Measurements from ENCODE around the gene ZFPM1. TPM values are rescaled to one million over a fixed set of nuclear protein-coding genes. Genes with fewer than 3 reads are reported as not detected.

The ZFPM1 gene
- total RNA-seq, 6 experiments from 2014 or later: 4.5 to 6.4 (median 5.1) TPM

- no peak overlapping the region for H3K27ac Mint-ChIP-seq
- H3K4me1 Mint-ChIP-seq (ENCODE audit: low read depth): no peaks in the 10 kb centered on the region
- peaks cover 2% of the 10 kb centered on the region for H3K27me3 Mint-ChIP-seq (ENCODE audit: insufficient read depth)
- TF ChIP-seq, protein P1, sequence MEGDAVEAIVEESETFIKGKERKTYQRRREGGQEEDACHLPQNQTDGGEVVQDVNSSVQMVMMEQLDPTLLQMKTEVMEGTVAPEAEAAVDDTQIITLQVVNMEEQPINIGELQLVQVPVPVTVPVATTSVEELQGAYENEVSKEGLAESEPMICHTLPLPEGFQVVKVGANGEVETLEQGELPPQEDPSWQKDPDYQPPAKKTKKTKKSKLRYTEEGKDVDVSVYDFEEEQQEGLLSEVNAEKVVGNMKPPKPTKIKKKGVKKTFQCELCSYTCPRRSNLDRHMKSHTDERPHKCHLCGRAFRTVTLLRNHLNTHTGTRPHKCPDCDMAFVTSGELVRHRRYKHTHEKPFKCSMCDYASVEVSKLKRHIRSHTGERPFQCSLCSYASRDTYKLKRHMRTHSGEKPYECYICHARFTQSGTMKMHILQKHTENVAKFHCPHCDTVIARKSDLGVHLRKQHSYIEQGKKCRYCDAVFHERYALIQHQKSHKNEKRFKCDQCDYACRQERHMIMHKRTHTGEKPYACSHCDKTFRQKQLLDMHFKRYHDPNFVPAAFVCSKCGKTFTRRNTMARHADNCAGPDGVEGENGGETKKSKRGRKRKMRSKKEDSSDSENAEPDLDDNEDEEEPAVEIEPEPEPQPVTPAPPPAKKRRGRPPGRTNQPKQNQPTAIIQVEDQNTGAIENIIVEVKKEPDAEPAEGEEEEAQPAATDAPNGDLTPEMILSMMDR (IDR thresholded peaks at IDR 0.05): no peak
- H3K36me3 Mint-ChIP-seq (ENCODE audit: low read depth): no peaks in the 10 kb centered on the region
- H3K9me3 Mint-ChIP-seq: no peaks in the 10 kb centered on the region
- H3K4me3 Mint-ChIP-seq: no peak overlapping the region; the same call in 1 of the 2 replicates
- DNase-seq: no peak
Observed at GRCh38 chr16:88435437-88436355, 17.4 kb upstream of the ZFPM1 start.

- no peak overlapping the region for H3K27ac Mint-ChIP-seq
- peaks cover 2% of the 10 kb centered on the region for H3K27me3 Mint-ChIP-seq (ENCODE audit: insufficient read depth)
- TF ChIP-seq, protein P1 (IDR thresholded peaks at IDR 0.05): no peak
- no peak for DNase-seq
- H3K4me1 Mint-ChIP-seq (ENCODE audit: low read depth): no peaks in the 10 kb centered on the region
- no peaks in the 10 kb centered on the region for H3K36me3 Mint-ChIP-seq (ENCODE audit: low read depth)
- no peaks in the 10 kb centered on the region for H3K9me3 Mint-ChIP-seq
- H3K4me3 Mint-ChIP-seq: no peak overlapping the region
Observed at GRCh38 chr16:88436796-88437195, 16.3 kb upstream of the ZFPM1 start.

DNA sequence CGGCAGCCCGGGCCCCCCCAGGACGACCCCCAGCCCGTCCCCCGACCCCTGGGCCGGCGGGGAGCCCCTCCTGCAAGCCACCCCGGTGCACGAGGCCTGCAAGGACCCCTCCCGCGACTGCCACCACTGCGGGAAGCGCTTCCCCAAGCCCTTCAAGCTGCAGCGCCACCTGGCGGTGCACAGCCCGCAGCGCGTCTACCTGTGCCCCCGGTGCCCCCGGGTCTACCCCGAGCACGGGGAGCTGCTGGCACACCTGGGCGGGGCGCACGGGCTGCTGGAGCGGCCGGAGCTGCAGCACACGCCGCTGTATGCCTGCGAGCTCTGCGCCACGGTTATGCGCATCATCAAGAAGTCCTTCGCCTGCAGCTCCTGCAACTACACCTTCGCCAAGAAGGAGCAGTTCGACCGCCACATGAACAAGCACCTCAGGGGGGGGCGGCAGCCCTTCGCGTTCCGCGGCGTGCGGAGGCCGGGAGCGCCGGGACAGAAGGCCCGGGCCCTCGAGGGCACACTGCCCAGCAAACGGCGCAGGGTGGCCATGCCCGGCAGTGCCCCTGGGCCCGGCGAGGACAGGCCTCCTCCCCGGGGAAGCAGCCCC, 15.6 kb upstream of the ZFPM1 start:
- no peak overlapping the region for H3K4me3 Mint-ChIP-seq
- no peaks in the 10 kb centered on the region for H3K36me3 Mint-ChIP-seq (ENCODE audit: low read depth)
- no peak overlapping the region for H3K27ac Mint-ChIP-seq
- no peak for DNase-seq
- H3K9me3 Mint-ChIP-seq: no peaks in the 10 kb centered on the region
- no peaks in the 10 kb centered on the region for H3K4me1 Mint-ChIP-seq (ENCODE audit: low read depth)
- TF ChIP-seq, protein P1 (IDR thresholded peaks at IDR 0.05): peak; percentile 81
- H3K27me3 Mint-ChIP-seq (ENCODE audit: insufficient read depth): peaks cover 2% of the 10 kb centered on the region

- Mint-ChIP-seq H3K4me3 (no peak overlapping the region), H3K27me3 (ENCODE audit: insufficient read depth) (peaks cover 6% of the 10 kb centered on the region), H3K4me1 (ENCODE audit: low read depth) (no peaks in the 10 kb centered on the region), H3K9me3 (no peaks in the 10 kb centered on the region), H3K27ac (no peak overlapping the region), H3K36me3 (ENCODE audit: low read depth) (no peaks in the 10 kb centered on the region)
- TF ChIP-seq, protein P1 (IDR thresholded peaks at IDR 0.05): no peak
- DNase-seq: no peak
Observed at GRCh38 chr16:88438084-88438870, 14.8 kb upstream of the ZFPM1 start.

DNA sequence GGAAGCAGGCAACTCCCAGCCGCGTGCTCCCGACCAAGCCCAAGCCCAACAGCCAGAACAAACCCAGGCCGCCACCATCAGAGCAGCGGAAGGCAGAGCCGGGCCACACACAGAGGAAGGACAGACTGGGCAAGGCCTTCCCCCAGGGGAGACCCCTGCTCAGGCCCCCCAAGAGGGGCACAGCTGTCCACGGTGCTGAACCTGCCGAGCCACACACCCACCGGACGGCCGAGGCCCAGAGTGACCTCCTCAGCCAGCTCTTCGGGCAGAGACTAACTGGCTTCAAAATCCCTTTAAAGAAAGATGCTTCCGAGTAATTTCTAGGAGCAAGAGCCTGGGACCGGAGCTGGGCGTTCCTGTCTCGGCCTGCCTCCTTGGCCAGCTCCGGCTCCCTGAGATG, 14.1 kb upstream of the ZFPM1 start:
- Mint-ChIP-seq H3K27ac (no peak overlapping the region), H3K4me3 (no peak overlapping the region), H3K36me3 (ENCODE audit: low read depth) (no peaks in the 10 kb centered on the region), H3K27me3 (ENCODE audit: insufficient read depth) (peaks cover 6% of the 10 kb centered on the region; the same call in 1 of the 2 replicates), H3K9me3 (no peaks in the 10 kb centered on the region; the same call in 1 of the 2 replicates), H3K4me1 (ENCODE audit: low read depth) (no peaks in the 10 kb centered on the region)
- DNase-seq: no peak
- TF ChIP-seq, protein P1 (IDR thresholded peaks at IDR 0.05): no peak
